H9 (cell line): ENCODE data around the gene RBM44. TPM values are rescaled to one million over a fixed set of nuclear protein-coding genes. Genes with fewer than 3 reads are reported as not detected.

ENCODE experiments used
- DNase-seq: peaks from one replicate; pipeline ENCODE4 v3.0.0-alpha.2; 2017
- H2AFZ ChIP-seq: one replicate; pipeline ENCODE4 v1.6.1; 2013; ENCODE audit warnings: mild to moderate bottlenecking, low read length, control low read depth, moderate library complexity
- H2AK5ac ChIP-seq: 2 replicates; pipeline ENCODE4 v1.6.1; 2013; ENCODE audit warnings: low read length, control low read depth, mixed read lengths; ENCODE audit not compliant: insufficient read length
- H2BK120ac ChIP-seq: one replicate; pipeline ENCODE4 v1.6.1; 2013; ENCODE audit warnings: low read depth, mild to moderate bottlenecking, low read length, control low read depth, inconsistent platforms; ENCODE audit not compliant: poor library complexity, severe bottlenecking
- H2BK12ac ChIP-seq: 2 replicates; pipeline ENCODE4 v1.6.1; 2013; ENCODE audit warnings: low read length, control low read depth, mixed read lengths, low read depth; ENCODE audit not compliant: insufficient read length
- H2BK15ac ChIP-seq: 2 replicates; pipeline ENCODE4 v1.6.1; 2013; ENCODE audit warnings: low read depth, low read length, control low read depth
- H2BK20ac ChIP-seq: one replicate; pipeline ENCODE4 v1.6.1; 2013; ENCODE audit warnings: low read depth, mild to moderate bottlenecking, low read length, control low read depth, inconsistent platforms; ENCODE audit not compliant: poor library complexity, severe bottlenecking
- H2BK5ac ChIP-seq: 2 replicates; pipeline ENCODE4 v1.6.1; 2013; ENCODE audit warnings: low read length, control low read depth, mixed read lengths; ENCODE audit not compliant: insufficient read length
- H3K14ac ChIP-seq: 2 replicates; pipeline ENCODE4 v1.6.1; 2013; ENCODE audit warnings: low read length, control low read depth; ENCODE audit not compliant: insufficient read depth
- H3K18ac ChIP-seq: 2 replicates; pipeline ENCODE4 v1.6.1; 2013; ENCODE audit warnings: low read depth, mild to moderate bottlenecking, mixed read lengths, low read length, control low read depth; ENCODE audit not compliant: insufficient read length
- H3K23ac ChIP-seq: 2 replicates; pipeline ENCODE4 v1.6.1; 2013; ENCODE audit warnings: low read length, control low read depth, mixed read lengths, low read depth; ENCODE audit not compliant: insufficient read length
- H3K23me2 ChIP-seq: 2 replicates; pipeline ENCODE4 v1.6.1; 2013; ENCODE audit warnings: low read depth, mild to moderate bottlenecking, mixed read lengths, low read length, control low read depth; ENCODE audit not compliant: insufficient read length, poor library complexity, severe bottlenecking
- H3K27ac ChIP-seq: 2 replicates; pipeline ENCODE4 v1.5.1; 2013; ENCODE audit warnings: low read length, control low read depth, mixed read lengths, low read depth; ENCODE audit not compliant: insufficient read length
- H3K27me3 ChIP-seq: 2 replicates; pipeline ENCODE4 v1.6.1; 2013; ENCODE audit warnings: low read length, control low read depth, inconsistent platforms; ENCODE audit not compliant: insufficient read depth
- H3K4ac ChIP-seq: 2 replicates; pipeline ENCODE4 v1.6.1; 2013; ENCODE audit warnings: low read depth, mild to moderate bottlenecking, control low read depth, inconsistent platforms, low read length, moderate library complexity
- H3K4me1 ChIP-seq: 2 replicates; pipeline ENCODE4 v1.6.1; 2013; ENCODE audit warnings: low read length, control low read depth, inconsistent platforms; ENCODE audit not compliant: insufficient read depth
- H3K4me2 ChIP-seq: 2 replicates; pipeline ENCODE4 v1.6.1; 2013; ENCODE audit warnings: low read length, control low read depth, mixed read lengths; ENCODE audit not compliant: insufficient read length, insufficient read depth
- H3K56ac ChIP-seq: 2 replicates; pipeline ENCODE4 v1.6.1; 2013; ENCODE audit warnings: low read depth, mild to moderate bottlenecking, mixed read lengths, low read length, control low read depth; ENCODE audit not compliant: insufficient read length
- H3K79me1 ChIP-seq: 2 replicates; pipeline ENCODE4 v1.6.1; 2013; ENCODE audit warnings: low read depth, mild to moderate bottlenecking, moderate library complexity, low read length, control low read depth, inconsistent platforms; ENCODE audit not compliant: insufficient read depth, poor library complexity, severe bottlenecking
- H3K79me2 ChIP-seq: 2 replicates; pipeline ENCODE4 v1.6.1; 2013; ENCODE audit warnings: low read length, control low read depth, inconsistent platforms; ENCODE audit not compliant: insufficient read depth
- H3K9ac ChIP-seq: 2 replicates; pipeline ENCODE4 v1.6.1; 2013; ENCODE audit warnings: low read length, control low read depth, mixed read lengths; ENCODE audit not compliant: insufficient read length; ENCODE audit errors: extremely low read depth
- H3K9me3 ChIP-seq: one replicate; pipeline ENCODE4 v1.6.1; 2013; ENCODE audit warnings: low read depth, low read length, inconsistent platforms; ENCODE audit not compliant: control insufficient read depth
- H3T11ph ChIP-seq: one replicate; pipeline ENCODE4 v1.6.1; 2013; ENCODE audit warnings: mild to moderate bottlenecking, low read length, control low read depth, inconsistent platforms
- H4K20me1 ChIP-seq: one replicate; pipeline ENCODE4 v1.6.1; 2013; ENCODE audit not compliant: control insufficient read depth, insufficient read length, insufficient read depth
- H4K5ac ChIP-seq: 2 replicates; pipeline ENCODE4 v1.6.1; 2013; ENCODE audit warnings: low read depth, mild to moderate bottlenecking, mixed read lengths, low read length, control low read depth; ENCODE audit not compliant: insufficient read length
- H4K8ac ChIP-seq: replicated peaks from 2 replicates; pipeline ENCODE4 v1.6.1; 2013; ENCODE audit warnings: low read length, control low read depth, mixed read lengths, low read depth; ENCODE audit not compliant: insufficient read length
- H4K91ac ChIP-seq: 2 replicates; pipeline ENCODE4 v1.6.1; 2013; ENCODE audit warnings: low read depth, mild to moderate bottlenecking, moderate library complexity, mixed read lengths, low read length, control low read depth; ENCODE audit not compliant: insufficient read length
- H3K27ac Mint-ChIP-seq, 3 experiments: 2 replicates in 2 of 3; 3 replicates in 1 of 3; pipeline ENCODE4 v1.8.0; 2020 to 2021; ENCODE audit warnings: mixed read lengths in 3 of 3, mild to moderate bottlenecking in 1 of 3, moderate library complexity in 1 of 3
- H3K27me3 Mint-ChIP-seq: 2 replicates; pipeline ENCODE4 v1.8.0; 2021; ENCODE audit warnings: low read depth, mild to moderate bottlenecking, moderate library complexity, mixed read lengths
- H3K36me3 Mint-ChIP-seq, 3 experiments: 2 replicates in 2 of 3; 3 replicates in 1 of 3; pipeline ENCODE4 v1.8.0; 2020 to 2021; ENCODE audit warnings: low read depth in 3 of 3, mixed read lengths in 3 of 3; ENCODE audit not compliant: insufficient read depth in 1 of 3
- H3K4me1 Mint-ChIP-seq, 2 experiments: 2 replicates each; pipeline ENCODE4 v1.8.0; 2020; ENCODE audit warnings: mixed read lengths in 2 of 2
- H3K4me3 Mint-ChIP-seq, 2 experiments: 2 replicates in 1 of 2; 3 replicates in 1 of 2; pipeline ENCODE4 v1.8.0; 2020 to 2021; ENCODE audit warnings: mild to moderate bottlenecking in 2 of 2, mixed read lengths in 2 of 2, moderate library complexity in 1 of 2
- H3K9me3 Mint-ChIP-seq, 2 experiments: 2 replicates in 1 of 2; 3 replicates in 1 of 2; pipeline ENCODE4 v1.8.0; 2020; ENCODE audit warnings: mild to moderate bottlenecking in 2 of 2, mixed read lengths in 2 of 2, moderate library complexity in 1 of 2
- CTCF ChIP-seq: fragments of 200-600 bp; sonication (generic); conservative IDR thresholded peaks from 3 replicates; pipeline ENCODE4 v1.8.0; 2021; ENCODE audit warnings: antibody characterized with exemption, mild to moderate bottlenecking
- WGBS: extraction: QIAGEN DNeasy Blood & Tissue Kit; methylation state at CpG from one replicate; pipeline ENCODE4 v1.1.7; 2013; ENCODE audit warnings: missing lambda C conversion rate, low lambda C conversion rate, mixed read lengths; ENCODE audit not compliant: insufficient read length; ENCODE audit errors: extremely low coverage; 5-methylcytosine and 5-hydroxymethylcytosine counted together
- total RNA-seq: library from RNA; stranded (reverse); gene quantifications from 2 replicates; pipeline ENCODE4 v1.2.1, GENCODE V29; 2021

RBM44 gene
- total RNA-seq, 1 experiment from 2014 or later, result 0.15 TPM

DNA sequence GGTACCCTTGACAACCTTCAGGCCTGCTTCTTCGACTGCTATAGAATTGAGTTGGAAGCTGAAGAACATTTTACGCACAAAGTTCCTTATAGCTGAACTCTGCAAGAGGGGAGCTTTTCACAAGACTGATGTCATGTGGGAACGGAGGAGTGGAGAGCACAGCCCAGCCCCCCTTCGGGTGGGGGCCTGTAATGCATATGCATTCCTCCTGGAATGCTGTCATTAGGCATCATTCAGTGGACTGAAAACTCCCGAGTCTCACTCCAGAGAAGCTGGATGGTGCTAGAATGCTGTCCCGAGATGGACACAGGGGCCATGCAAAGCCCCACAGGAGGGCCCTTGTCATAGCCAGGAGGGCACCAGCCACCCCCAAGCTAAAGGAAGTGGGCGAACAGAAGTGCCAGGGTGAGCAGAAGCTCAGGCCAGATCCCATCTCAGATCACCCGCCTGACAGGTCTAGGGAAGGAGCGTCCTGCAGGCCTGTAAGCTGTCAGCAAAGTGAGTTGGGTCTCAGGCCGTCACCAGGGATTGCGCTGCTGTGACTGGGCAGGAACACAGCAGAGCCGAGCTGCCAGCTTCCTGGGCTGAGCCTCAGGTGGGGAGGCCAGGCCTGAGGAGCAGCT lies 43.8 kb upstream of the RBM44 start:
- H3K4me2 ChIP-seq, result no peak overlapping the region
- no peaks in the 10 kb centered on the region for H3K27me3 ChIP-seq
- H4K20me1 ChIP-seq, result no peaks in the 10 kb centered on the region
- H3K23me2 ChIP-seq, result no peaks in the 10 kb centered on the region
- no peak overlapping the region for H3T11ph ChIP-seq
- H4K5ac ChIP-seq, result no peak overlapping the region
- H4K8ac ChIP-seq, result no peak overlapping the region
- H3K4me1 ChIP-seq, result no peaks in the 10 kb centered on the region
- no peak overlapping the region for H2BK12ac ChIP-seq
- H2BK5ac ChIP-seq, result no peak overlapping the region
- H3K27me3 Mint-ChIP-seq, result no peaks in the 10 kb centered on the region
- no peak overlapping the region for H3K4me3 Mint-ChIP-seq
- H4K91ac ChIP-seq, result no peak overlapping the region
- no peak overlapping the region for H3K9ac ChIP-seq
- H3K4ac ChIP-seq, result no peak overlapping the region
- no peaks in the 10 kb centered on the region for H3K4me1 Mint-ChIP-seq
- peak overlapping the region in 1 of 3 experiments; percentile 64; a peak in 2 of 7 replicates for H3K27ac Mint-ChIP-seq
- H2BK20ac ChIP-seq, result no peak overlapping the region
- no peak overlapping the region for H3K27ac ChIP-seq
- H3K9me3 ChIP-seq, result no peaks in the 10 kb centered on the region
- no peak overlapping the region for H3K23ac ChIP-seq
- TF ChIP-seq CTCF, result no peak
- H2BK15ac ChIP-seq, result no peak overlapping the region
- no peaks in the 10 kb centered on the region for H3K79me1 ChIP-seq
- no peaks in the 10 kb centered on the region for H3K9me3 Mint-ChIP-seq
- no peak for DNase-seq
- H2AFZ ChIP-seq, result no peak overlapping the region
- H2BK120ac ChIP-seq, result no peak overlapping the region
- WGBS, result no CpG with 5 or more reads among the region's 12 CpGs
- H3K79me2 ChIP-seq, result no peaks in the 10 kb centered on the region
- no peak overlapping the region for H3K56ac ChIP-seq
- H2AK5ac ChIP-seq, result no peak overlapping the region
- peaks cover 24 to 61% (median 50%) of the 10 kb centered on the region in 3 experiments; a peak in 6 of 7 replicates for H3K36me3 Mint-ChIP-seq
- H3K14ac ChIP-seq, result no peak overlapping the region
- H3K18ac ChIP-seq, result no peak overlapping the region
